Measurements from ENCODE around the gene SPDYE17.
A peak's percentile ranks its signal among the peaks of the same experiment; 100 is the strongest.
"Not testable (repeated sequence)": the region's sequence is repeated elsewhere in the genome, so short reads cannot be mapped to it uniquely, and the experiment has no call there.

The SPDYE17 gene

DNA sequence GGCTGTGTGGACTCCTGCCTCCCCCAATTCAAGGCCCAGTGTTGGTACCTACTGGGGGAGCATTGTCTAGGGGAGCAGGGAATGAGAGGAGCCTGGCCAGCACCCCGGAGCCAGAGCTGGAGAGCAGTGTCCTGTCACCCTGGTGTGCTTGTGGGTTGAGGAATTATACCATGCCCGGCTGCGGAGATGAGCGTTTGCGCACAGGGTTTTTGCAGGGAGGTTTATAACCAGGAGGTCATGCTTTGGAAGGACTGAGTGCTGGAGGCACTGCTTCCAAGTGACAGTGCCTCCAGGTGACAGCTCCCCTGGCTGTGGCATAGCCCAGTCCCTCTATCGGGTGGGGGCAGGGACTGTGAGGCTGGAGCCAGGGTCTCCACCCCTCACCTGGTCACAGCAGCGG lies 39.3 kb downstream of the SPDYE17 start:
- DNase-seq; H3K4me1 Mint-ChIP-seq; H3K36me3 Mint-ChIP-seq (ENCODE audit: low read depth); H3K27me3 Mint-ChIP-seq (ENCODE audit: low read depth, poor library complexity); H3K9me3 Mint-ChIP-seq; H3K4me3 Mint-ChIP-seq: not testable (repeated sequence)
- H3K27ac Mint-ChIP-seq, result peak overlapping the region; percentile 80

DNA sequence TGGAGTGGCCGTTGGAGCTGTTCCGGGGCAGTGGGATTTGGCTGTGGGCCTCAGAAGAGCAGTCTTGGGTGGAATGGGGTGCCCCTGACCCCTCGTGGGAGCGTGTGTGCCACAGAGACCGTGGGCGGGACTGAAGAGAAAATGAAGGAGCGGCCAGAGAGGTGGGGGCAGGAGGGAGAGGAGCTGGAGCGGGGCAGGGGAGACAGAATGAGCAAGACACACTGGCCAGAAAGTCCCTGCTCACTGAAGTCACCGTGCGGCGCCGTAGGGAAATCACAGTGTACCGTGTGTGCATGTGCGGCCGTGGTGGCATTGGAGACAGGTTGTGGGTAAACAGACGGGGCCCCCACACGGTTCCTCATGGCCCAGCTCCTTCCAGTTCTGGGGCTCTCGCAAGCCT lies 40.0 kb downstream of the SPDYE17 start:
- not testable (repeated sequence) for H3K4me1 Mint-ChIP-seq

DNA sequence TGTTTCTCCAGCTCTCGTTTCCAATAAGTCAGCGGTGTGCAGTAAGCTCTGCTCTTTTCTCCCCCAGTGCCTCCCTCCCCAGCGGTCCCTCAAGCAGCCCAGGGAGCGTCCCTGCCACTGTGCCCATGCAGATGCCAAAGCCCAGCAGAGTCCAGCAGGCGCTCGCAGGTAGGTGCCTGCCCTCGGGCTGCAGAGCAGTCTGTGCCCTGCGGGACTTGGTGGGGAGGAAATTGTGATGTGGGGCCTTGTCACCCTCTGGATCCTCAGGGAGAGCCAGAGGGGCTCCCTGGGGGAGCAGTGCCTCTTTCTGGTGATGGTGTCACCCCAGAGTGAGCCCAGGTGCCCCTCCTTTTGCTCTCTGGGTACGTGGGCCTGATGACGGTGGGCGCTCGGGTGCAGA lies 42.0 kb downstream of the SPDYE17 start:
- H3K27me3 Mint-ChIP-seq (ENCODE audit: low read depth, poor library complexity); H3K4me1 Mint-ChIP-seq; DNase-seq: not testable (repeated sequence)

More for the DNA sequence above, 40.0 kb downstream of the SPDYE17 start:
- H3K27me3 Mint-ChIP-seq (ENCODE audit: low read depth, poor library complexity); H3K9me3 Mint-ChIP-seq; H3K36me3 Mint-ChIP-seq (ENCODE audit: low read depth); DNase-seq; H3K27ac Mint-ChIP-seq; H3K4me3 Mint-ChIP-seq: not testable (repeated sequence)

DNA sequence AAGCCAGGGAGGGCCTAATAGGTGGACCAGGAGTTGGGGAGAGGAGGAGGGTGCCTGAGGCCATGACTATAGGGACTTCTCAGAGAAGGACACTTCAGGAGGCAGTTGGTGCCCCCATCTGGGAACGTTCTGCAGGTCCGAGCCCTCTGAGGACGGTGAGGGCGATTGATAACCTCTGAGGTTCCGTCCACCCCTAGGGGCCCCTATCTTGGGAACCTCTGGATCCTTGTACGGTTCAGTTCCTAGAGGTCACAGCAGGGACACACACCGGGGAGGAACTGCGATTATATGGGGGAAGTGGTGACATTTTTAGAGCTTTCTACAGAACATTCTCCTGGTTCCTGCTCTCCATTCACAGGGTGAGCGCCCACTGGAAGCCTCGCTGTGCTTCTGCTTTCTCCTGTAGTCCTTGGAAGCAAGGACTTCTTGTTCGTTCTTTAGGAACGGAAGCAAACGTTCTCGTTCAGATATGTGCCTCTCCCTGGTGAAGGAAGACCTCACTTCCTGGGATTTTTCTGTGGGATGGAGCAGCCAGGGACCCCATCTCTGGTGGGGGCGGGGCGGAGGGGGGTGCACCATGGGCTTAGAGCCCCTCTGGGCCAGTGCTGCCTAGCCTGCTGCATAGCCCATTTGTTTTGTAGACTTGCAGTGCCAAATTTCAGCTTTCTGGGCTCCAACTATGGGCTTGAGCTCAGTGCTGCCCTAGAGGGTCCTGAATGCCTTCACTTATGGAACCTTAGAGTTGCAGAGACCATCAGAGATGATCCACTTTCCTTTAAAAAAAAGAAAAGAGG lies 46.0 kb downstream of the SPDYE17 start:
- not testable (repeated sequence) for H3K4me1 Mint-ChIP-seq; H3K27me3 Mint-ChIP-seq (ENCODE audit: low read depth, poor library complexity); H3K27ac Mint-ChIP-seq; DNase-seq; H3K36me3 Mint-ChIP-seq (ENCODE audit: low read depth); H3K4me3 Mint-ChIP-seq; H3K9me3 Mint-ChIP-seq

More for the DNA sequence above, 42.0 kb downstream of the SPDYE17 start:
- not testable (repeated sequence) for H3K4me3 Mint-ChIP-seq; H3K36me3 Mint-ChIP-seq (ENCODE audit: low read depth); H3K27ac Mint-ChIP-seq; H3K9me3 Mint-ChIP-seq

DNA sequence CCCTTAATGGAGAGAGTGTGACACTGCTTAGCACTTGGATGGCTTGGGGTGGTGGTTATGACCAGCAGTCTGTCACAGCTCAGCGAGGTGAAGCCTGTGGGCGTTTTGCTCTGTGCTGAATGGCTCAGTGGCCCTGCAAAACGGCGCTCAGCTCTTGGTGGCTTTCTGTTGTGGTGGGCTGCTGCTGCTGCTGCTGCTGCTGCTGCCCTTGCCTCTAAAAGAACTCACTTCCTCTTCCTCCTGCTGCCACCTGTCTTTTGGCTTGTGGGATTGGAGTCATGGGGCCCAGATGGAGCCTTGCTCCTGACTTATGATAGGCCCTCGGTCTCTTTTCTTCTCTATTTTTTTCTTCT lies 47.4 kb downstream of the SPDYE17 start:
- H3K36me3 Mint-ChIP-seq (ENCODE audit: low read depth); H3K4me3 Mint-ChIP-seq; H3K27ac Mint-ChIP-seq; H3K9me3 Mint-ChIP-seq; H3K27me3 Mint-ChIP-seq (ENCODE audit: low read depth, poor library complexity); H3K4me1 Mint-ChIP-seq; DNase-seq: not testable (repeated sequence)

DNA sequence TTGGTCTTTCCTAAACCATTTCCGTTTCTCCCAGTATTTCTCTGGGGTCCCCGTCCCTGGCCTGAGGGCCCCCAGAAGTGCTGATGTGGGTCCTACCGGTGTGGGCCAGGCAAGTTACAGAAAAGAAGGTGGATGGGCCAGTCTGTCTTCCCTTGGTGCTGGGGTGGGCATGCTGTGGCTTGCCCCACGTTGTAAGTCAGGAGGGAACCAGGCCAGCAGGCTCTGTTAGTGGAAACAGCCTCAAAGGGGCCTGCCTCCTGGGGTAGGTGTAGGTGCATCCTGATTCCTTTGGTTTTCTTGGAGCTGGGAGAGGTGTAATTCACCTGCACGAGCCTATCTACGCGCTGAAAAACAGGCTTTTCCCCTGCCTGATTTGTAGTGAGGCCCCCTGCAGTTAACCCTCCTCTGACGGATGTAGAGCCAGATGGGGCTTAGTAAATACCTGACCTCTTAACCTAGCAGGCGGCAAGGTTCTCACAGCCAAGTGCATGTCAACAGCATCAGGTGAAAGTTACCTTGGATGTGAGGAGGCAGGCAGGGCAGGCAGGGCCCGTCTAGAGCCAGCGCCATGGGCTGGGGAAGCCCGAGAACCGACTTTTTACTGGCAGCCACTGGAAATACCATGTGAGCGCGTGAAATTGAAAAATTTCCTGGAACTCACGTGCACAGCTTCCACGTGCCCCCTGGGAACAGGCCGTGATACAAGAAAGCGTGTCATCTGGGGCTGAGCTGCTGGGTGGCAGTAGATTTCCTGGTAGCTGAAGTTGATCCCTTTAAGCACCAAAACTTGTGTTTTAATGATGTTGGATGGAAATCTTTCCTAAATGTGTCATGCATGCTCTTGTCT lies 48.0 kb downstream of the SPDYE17 start:
- H3K4me3 Mint-ChIP-seq; H3K27ac Mint-ChIP-seq; H3K36me3 Mint-ChIP-seq (ENCODE audit: low read depth); H3K27me3 Mint-ChIP-seq (ENCODE audit: low read depth, poor library complexity); H3K9me3 Mint-ChIP-seq; DNase-seq; H3K4me1 Mint-ChIP-seq: not testable (repeated sequence)

DNA sequence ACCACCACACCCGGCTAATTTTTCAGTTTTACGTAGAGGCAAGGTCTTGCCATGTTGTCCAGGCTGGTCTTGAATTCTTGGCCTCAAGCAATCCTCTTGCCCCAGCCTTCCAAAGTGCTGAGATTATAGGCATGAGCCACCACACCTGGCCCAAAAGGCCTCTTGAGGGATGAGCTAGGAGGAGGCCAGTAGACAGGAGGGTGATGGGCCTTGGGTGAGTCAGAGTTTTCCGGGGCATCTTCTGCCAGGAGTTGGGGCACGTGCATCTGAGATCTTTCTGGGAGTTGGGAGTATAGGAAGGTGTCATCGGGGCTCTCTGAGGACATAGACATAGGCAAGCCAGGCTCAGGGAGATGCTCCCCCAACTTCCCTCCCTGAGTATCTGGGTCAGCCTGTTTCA lies 48.8 kb downstream of the SPDYE17 start:
- not testable (repeated sequence) for H3K4me1 Mint-ChIP-seq; H3K27me3 Mint-ChIP-seq (ENCODE audit: low read depth, poor library complexity)

DNA sequence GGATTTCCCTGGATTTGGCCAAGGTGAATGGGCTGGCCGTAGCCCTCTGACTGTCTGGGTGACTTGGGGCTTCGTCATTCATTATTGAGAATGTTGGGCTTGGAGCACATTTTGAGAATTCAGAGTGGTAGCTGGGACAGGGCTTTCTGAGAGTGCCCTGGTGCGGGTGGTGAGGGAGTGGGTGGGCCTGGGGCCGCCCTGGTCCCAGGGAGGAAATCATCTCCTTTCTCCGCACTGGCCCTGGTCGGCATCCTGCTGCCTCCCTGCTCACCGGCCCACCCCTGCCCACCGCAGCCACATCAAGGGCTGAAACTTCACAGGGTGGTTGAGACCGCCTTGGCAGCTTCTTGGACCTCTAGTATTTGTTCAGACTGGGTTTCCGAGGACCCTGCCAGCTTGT lies 49.7 kb downstream of the SPDYE17 start:
- H3K4me1 Mint-ChIP-seq; H3K4me3 Mint-ChIP-seq; H3K27ac Mint-ChIP-seq; H3K27me3 Mint-ChIP-seq (ENCODE audit: low read depth, poor library complexity); DNase-seq; H3K36me3 Mint-ChIP-seq (ENCODE audit: low read depth); H3K9me3 Mint-ChIP-seq: not testable (repeated sequence)

More for the DNA sequence above, 48.8 kb downstream of the SPDYE17 start:
- H3K4me3 Mint-ChIP-seq; H3K9me3 Mint-ChIP-seq; H3K27ac Mint-ChIP-seq; DNase-seq; H3K36me3 Mint-ChIP-seq (ENCODE audit: low read depth): not testable (repeated sequence)

DNA sequence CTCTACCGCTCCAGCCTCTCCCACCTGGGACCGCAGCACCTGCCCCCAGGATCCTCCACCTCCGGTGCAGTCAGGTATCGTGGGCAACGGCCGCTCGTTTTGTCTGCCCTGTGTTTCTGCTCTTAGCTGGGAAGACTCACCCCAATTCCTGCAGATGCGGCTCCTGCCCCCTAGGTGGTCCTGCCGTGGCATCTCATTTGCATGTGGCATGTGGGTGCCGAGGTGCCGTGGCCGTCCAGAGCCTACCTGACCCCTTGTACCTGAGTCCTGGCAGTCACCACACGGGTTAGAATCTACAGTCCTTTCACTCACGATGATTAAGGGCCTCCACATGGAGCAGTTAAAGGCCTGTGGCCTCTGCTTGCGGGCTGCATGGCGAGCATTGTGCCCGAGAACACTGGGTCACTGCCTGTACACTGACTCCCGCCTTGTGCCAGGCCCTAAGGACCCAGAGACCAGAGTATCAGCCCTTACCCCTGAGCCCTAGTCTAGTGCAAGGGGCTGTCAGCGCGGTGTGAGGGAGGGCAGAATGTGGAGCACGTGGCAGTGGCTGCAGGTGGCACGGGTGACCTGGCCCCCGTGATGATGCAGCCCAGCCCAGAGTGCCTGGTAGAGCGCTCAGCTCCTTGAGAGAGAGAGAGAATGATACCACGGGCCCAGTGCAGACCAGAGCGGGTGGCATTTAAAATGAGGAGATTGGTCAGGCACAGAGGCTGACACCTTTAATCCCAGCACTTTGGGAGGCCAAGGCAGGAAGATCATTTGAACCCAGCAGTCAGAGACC lies 50.8 kb downstream of the SPDYE17 start:
- DNase-seq; H3K4me1 Mint-ChIP-seq; H3K36me3 Mint-ChIP-seq (ENCODE audit: low read depth); H3K9me3 Mint-ChIP-seq; H3K4me3 Mint-ChIP-seq; H3K27ac Mint-ChIP-seq; H3K27me3 Mint-ChIP-seq (ENCODE audit: low read depth, poor library complexity): not testable (repeated sequence)

DNA sequence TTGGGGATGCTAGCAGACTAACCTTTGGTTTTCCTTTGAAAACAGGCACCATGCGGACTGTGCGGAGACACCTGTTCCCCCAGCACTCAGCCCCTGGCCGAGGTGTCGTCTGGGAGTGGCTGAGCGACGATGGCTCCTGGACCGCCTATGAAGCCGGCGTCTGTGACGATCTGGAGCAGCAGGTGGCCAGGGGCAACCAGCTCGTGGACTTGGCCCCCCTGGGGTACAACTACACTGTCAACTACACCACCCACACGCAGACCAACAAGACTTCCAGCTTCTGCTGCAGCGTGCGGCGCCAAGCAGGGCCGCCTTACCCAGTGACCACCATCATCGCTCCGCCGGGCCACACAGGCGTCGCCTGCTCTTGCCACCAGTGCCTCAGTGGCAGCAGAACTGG lies 51.6 kb downstream of the SPDYE17 start:
- H3K27me3 Mint-ChIP-seq (ENCODE audit: low read depth, poor library complexity); H3K36me3 Mint-ChIP-seq (ENCODE audit: low read depth); H3K9me3 Mint-ChIP-seq; H3K4me1 Mint-ChIP-seq; DNase-seq; H3K27ac Mint-ChIP-seq; H3K4me3 Mint-ChIP-seq: not testable (repeated sequence)

DNA sequence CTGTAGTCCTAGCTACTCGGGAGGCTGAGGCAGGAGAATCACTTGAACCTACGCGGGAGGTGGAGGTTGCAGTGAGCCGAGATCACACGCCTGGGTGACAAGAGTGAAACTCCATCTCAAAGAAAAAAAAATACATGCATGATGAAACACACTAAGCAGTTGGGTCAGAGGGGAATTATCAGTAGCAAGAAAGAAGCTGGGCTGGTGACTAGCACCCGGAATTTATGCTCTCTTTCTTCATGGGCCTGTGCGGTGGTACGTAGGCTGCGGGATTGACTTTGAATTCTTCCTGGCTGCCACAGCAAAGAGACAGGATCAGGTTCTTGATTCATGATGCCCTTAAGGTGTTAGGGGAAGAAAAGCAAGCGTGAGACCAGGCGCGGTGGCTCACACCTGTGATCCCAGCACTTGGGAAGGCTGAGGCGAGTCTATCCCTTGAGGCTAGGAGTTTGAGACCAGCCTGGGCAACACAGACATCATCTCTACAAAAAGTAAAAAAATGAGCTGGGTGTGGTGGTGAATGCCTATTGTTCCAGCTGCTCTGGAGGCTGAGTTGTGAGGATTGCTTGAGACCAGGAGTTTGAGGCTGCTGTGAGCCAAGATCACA lies 54.3 kb downstream of the SPDYE17 start:
- H3K27me3 Mint-ChIP-seq (ENCODE audit: low read depth, poor library complexity); DNase-seq; H3K4me1 Mint-ChIP-seq; H3K27ac Mint-ChIP-seq; H3K36me3 Mint-ChIP-seq (ENCODE audit: low read depth); H3K4me3 Mint-ChIP-seq; H3K9me3 Mint-ChIP-seq: not testable (repeated sequence)

DNA sequence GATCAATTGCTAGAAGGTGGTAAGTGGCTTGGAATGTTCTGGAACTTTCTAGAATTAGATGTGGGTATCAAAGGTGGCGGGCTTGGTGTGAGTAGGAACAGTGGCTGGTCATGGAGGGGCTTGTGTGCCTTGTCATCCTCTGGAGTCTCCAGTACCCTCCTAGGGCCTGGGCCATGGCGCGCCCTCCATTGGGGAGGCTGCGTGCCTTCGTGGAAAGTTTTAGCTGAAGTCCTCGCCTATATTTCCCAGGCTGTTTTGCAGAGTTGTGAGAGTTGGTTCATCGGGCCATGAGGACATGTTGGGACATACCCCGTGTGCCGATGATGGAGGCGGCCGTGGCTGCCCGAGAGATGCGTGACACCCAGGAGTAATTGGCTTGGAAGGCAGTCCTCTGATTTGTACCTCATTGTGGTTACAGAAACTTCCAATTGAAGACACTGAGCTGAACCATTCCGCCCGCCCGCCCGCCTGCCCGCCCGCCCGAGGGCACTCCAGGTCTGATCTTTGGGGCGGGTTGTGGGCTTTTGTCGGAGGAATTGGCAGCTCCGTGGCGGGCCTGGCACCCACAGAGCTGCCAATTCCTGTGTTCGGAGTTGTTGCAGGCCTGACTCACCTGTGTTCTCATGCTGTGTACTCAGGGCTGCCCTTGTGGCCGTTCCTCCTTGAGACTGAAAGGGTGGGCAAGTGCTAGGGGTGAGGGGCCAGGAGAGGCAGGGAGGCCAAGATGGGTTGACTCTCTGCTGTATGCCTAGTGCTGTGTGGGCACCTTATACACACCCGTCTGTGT lies 57.2 kb downstream of the SPDYE17 start:
- H3K9me3 Mint-ChIP-seq; H3K4me1 Mint-ChIP-seq; DNase-seq; H3K27ac Mint-ChIP-seq; H3K4me3 Mint-ChIP-seq; H3K36me3 Mint-ChIP-seq (ENCODE audit: low read depth); H3K27me3 Mint-ChIP-seq (ENCODE audit: low read depth, poor library complexity): not testable (repeated sequence)

DNA sequence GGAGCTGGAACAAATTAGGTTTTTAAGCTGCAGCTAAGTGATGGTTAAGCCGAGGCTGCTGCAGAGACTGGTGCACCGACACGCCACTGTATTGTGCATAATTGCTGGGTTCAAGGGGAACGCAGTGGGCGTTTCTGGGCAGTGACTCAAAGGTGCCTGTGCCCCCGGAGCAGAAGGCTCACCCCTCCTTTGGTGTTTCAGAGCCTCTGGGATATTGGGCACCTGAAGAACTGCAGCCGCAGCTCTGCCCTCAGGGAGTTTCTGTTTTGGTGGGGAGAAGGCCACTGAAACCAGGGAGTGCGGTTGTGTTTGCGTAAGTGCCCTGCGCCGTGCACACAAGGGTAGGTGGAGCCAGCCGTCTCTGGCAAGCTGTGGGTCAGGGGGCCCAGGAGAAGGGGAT lies 57.8 kb downstream of the SPDYE17 start:
- H3K27me3 Mint-ChIP-seq (ENCODE audit: low read depth, poor library complexity); H3K9me3 Mint-ChIP-seq; DNase-seq; H3K27ac Mint-ChIP-seq; H3K4me3 Mint-ChIP-seq; H3K36me3 Mint-ChIP-seq (ENCODE audit: low read depth); H3K4me1 Mint-ChIP-seq: not testable (repeated sequence)

Data from nephron progenitor cell (in vitro differentiated cells).